Muscle layer of duodenum (tissue), 2 donors: Measurements from ENCODE around the gene IRX4.

ENCODE experiments used
- H3K27ac ChIP-seq: one replicate; pipeline ENCODE4 v1.7.0; 2013; ENCODE audit warnings: mild to moderate bottlenecking, low read length
- H3K27me3 ChIP-seq: one replicate; pipeline ENCODE4 v1.7.0; 2013; ENCODE audit warnings: low read depth, mild to moderate bottlenecking, control low read depth, low read length
- H3K36me3 ChIP-seq, 2 donors: one replicate each; pipeline ENCODE4 v1.7.0; 2013; ENCODE audit warnings: low read length in 2 of 2, control low read depth in 1 of 2, mild to moderate bottlenecking in 1 of 2; ENCODE audit not compliant: insufficient read depth in 2 of 2, control insufficient read depth in 1 of 2
- H3K4me1 ChIP-seq, 2 donors: one replicate each; pipeline ENCODE4 v1.7.0; 2013; ENCODE audit warnings: low read length in 2 of 2, mild to moderate bottlenecking in 2 of 2, control low read depth in 1 of 2, moderate library complexity in 1 of 2; ENCODE audit not compliant: insufficient read depth in 2 of 2, control insufficient read depth in 1 of 2
- H3K4me3 ChIP-seq, 2 donors: one replicate each; pipeline ENCODE4 v1.7.0; 2013; ENCODE audit warnings: low read length in 2 of 2, low read depth in 1 of 2, mild to moderate bottlenecking in 1 of 2
- H3K9me3 ChIP-seq, 2 donors: one replicate each; pipeline ENCODE4 v1.7.0; 2013; ENCODE audit warnings: low read length in 2 of 2, control low read depth in 1 of 2, mild to moderate bottlenecking in 1 of 2; ENCODE audit not compliant: control insufficient read depth in 1 of 2
- donor health status: healthy.

Gene IRX4

GRCh38 chr5:1830571-1831228 is 52.0 kb downstream of the IRX4 start:
- H3K36me3 ChIP-seq: peaks cover 0 to 11% of the 10 kb centered on the region in 2 donors
- no peaks in the 10 kb centered on the region for H3K27me3 ChIP-seq
- no peak overlapping the region for H3K27ac ChIP-seq
- H3K4me3 ChIP-seq: no peak overlapping the region
- no peaks in the 10 kb centered on the region for H3K9me3 ChIP-seq
- no peaks in the 10 kb centered on the region for H3K4me1 ChIP-seq

- Histone ChIP-seq H3K4me3 (no peak overlapping the region), H3K27me3 (no peaks in the 10 kb centered on the region), H3K9me3 (no peaks in the 10 kb centered on the region), H3K27ac (no peak overlapping the region), H3K36me3 (peaks cover 0 to 30% of the 10 kb centered on the region in 2 donors), H3K4me1 (no peaks in the 10 kb centered on the region)
These were observed 54.8 kb downstream of the IRX4 start for GRCh38 chr5:1827886-1828397.
